SU-DHL-6 (cell line): ENCODE data around the gene CCDC186.

Experiments used
- H2AFZ ChIP-seq: fragments of 200-600 bp; sonication (generic); 2 replicates; pipeline ENCODE4 v1.6.1; 2014; ENCODE audit warnings: low read depth, mild to moderate bottlenecking, moderate library complexity, mixed read lengths, antibody characterized with exemption, low read length; ENCODE audit not compliant: severe bottlenecking
- H3F3A ChIP-seq: fragments of 200-600 bp; shearing (Covaris generic); 2 replicates; pipeline ENCODE4 v1.6.0; 2016; ENCODE audit warnings: antibody characterized with exemption, mild to moderate bottlenecking; ENCODE audit not compliant: insufficient read depth
- H3K27ac ChIP-seq: fragments of 200-600 bp; sonication (generic); 2 replicates; pipeline ENCODE4 v1.5.1; 2016; ENCODE audit warnings: low read depth, mild to moderate bottlenecking, low read length, moderate library complexity, mixed read lengths
- H3K27me3 ChIP-seq: fragments of 200-600 bp; sonication (generic), shearing (Covaris generic); 2 replicates; pipeline ENCODE4 v1.6.0; 2014; ENCODE audit warnings: mild to moderate bottlenecking, low read length
- H3K36me3 ChIP-seq: fragments of 200-600 bp; sonication (generic); 2 replicates; pipeline ENCODE4 v1.6.1; 2014; ENCODE audit warnings: mild to moderate bottlenecking, low read length, mixed read lengths
- H3K4me2 ChIP-seq: fragments of 300-600, 200-600 bp; shearing (Covaris generic), sonication (generic); 2 replicates; pipeline ENCODE4 v1.6.0; 2014; ENCODE audit warnings: low read length, low read depth, mild to moderate bottlenecking; ENCODE audit not compliant: poor library complexity, severe bottlenecking
- H3K4me3 ChIP-seq: fragments of 200-600 bp; sonication (generic); 2 replicates; pipeline ENCODE4 v1.5.1; 2014; ENCODE audit warnings: antibody characterized with exemption, low read length, mild to moderate bottlenecking, mixed read lengths; ENCODE audit not compliant: insufficient read depth, poor library complexity, severe bottlenecking
- H3K79me2 ChIP-seq: fragments of 200-600 bp; sonication (generic); 2 replicates; pipeline ENCODE4 v1.6.1; 2014; ENCODE audit warnings: mild to moderate bottlenecking, low read length, moderate library complexity; ENCODE audit not compliant: insufficient read depth
- H3K9ac ChIP-seq: fragments of 200-600 bp; sonication (generic); 2 replicates; pipeline ENCODE4 v1.7.0; 2014; ENCODE audit warnings: mild to moderate bottlenecking, low read length
- H3K9me2 ChIP-seq: fragments of 200-600 bp; sonication (generic); replicated peaks from 2 replicates; pipeline ENCODE4 v1.6.1; 2014; ENCODE audit warnings: low read length; ENCODE audit not compliant: insufficient read depth
- H3K9me3 ChIP-seq: fragments of 200-600 bp; sonication (generic); 2 replicates; pipeline ENCODE4 v1.6.1; 2014; ENCODE audit warnings: low read length, mixed read lengths; ENCODE audit not compliant: insufficient read depth
- H4K20me1 ChIP-seq: fragments of 200-600 bp; sonication (generic); 2 replicates; pipeline ENCODE4 v1.6.1; 2014; ENCODE audit warnings: low read depth, mild to moderate bottlenecking, antibody characterized with exemption, low read length, moderate library complexity, mixed read lengths
- CTCF ChIP-seq: fragments of 200-600 bp; sonication (generic); IDR thresholded peaks from one replicate; pipeline ENCODE4 v1.5.1; 2017; ENCODE audit warnings: antibody characterized with exemption, mild to moderate bottlenecking, low read length, moderate library complexity; ENCODE audit not compliant: insufficient read depth, poor library complexity, severe bottlenecking
- EZH2phosphoT487 ChIP-seq: fragments of 200-600 bp; sonication (generic), shearing (Covaris generic); conservative IDR thresholded peaks from 2 replicates; pipeline ENCODE4 v1.6.1; 2018; ENCODE audit warnings: mild to moderate bottlenecking, antibody characterized with exemption, low read length, moderate library complexity, mixed read lengths

Gene CCDC186

DNA sequence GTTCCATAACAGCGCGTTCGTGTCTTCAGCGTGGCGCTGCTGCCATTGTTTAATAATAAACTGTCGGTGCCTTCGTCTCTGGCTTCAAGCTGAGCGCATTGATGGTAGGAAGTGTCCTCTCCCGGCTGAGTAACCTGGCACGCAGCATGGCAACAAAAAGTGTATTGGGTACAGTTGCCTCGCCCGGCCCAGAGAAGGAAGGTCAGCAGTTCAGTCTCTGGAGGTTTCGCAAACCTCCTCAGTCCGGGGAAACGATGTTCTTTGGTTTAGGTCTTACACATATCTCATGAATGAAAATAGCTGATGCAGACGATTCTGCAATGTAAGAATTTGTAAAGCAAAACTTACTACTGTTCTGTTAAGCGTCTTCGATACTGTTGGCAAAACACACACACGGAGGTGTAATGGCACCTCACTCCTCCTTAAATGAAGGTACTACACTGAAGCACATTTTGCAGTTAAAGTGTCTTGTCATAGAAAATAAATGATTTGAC, 739 bp upstream of the CCDC186 start:
- H4K20me1 ChIP-seq = no peaks in the 10 kb centered on the region
- H3K9ac ChIP-seq = peak overlapping the region; percentile 65
- H3K4me2 ChIP-seq = peak overlapping the region; percentile 81
- H3K79me2 ChIP-seq = no peaks in the 10 kb centered on the region
- TF ChIP-seq EZH2phosphoT487 = no peak
- no peak for TF ChIP-seq CTCF
- no peaks in the 10 kb centered on the region for H3K27me3 ChIP-seq
- no peaks in the 10 kb centered on the region for H3F3A ChIP-seq
- H3K9me2 ChIP-seq = no peaks in the 10 kb centered on the region
- H3K4me3 ChIP-seq = peak overlapping the region; percentile 69
- H3K36me3 ChIP-seq = no peaks in the 10 kb centered on the region
- peak overlapping the region; percentile 94 for H2AFZ ChIP-seq
- H3K27ac ChIP-seq = no peak overlapping the region
- H3K9me3 ChIP-seq = no peaks in the 10 kb centered on the region

DNA sequence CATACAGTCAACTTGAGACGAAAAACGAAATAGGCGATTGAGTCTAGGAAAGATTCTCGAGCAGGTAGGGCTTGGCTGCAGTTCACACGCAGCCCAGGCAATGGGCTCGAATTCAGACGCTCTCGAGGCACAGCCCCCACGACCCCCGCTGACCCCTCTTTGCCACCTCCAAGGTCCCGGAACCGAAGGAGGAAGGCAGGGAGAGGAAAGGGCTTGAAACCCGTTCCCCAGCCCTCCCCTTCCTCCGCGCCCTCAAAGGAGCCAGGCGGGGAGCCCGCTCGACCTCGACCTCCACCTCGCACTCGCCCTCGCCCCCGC, 441 bp downstream of the CCDC186 start:
- no peak for TF ChIP-seq EZH2phosphoT487
- no peak for TF ChIP-seq CTCF
- Histone ChIP-seq H3F3A (no peaks in the 10 kb centered on the region), H3K4me3 (peak overlapping the region; percentile 69), H4K20me1 (no peaks in the 10 kb centered on the region), H3K79me2 (no peaks in the 10 kb centered on the region), H3K36me3 (peaks cover 4% of the 10 kb centered on the region; the same call in 1 of the 2 replicates), H3K27me3 (no peaks in the 10 kb centered on the region), H3K9ac (peak overlapping the region; percentile 65), H3K27ac (no peak overlapping the region), H3K9me3 (peaks cover 2% of the 10 kb centered on the region; the same call in 1 of the 2 replicates), H2AFZ (peak overlapping the region; percentile 64), H3K9me2 (no peaks in the 10 kb centered on the region), H3K4me2 (peak overlapping the region; percentile 81)

GRCh38 chr10:114172776-114173602, 1.0 kb downstream of the CCDC186 start:
- no peak overlapping the region for H3K27ac ChIP-seq
- TF ChIP-seq CTCF (no peak), EZH2phosphoT487 (no peak)
- no peaks in the 10 kb centered on the region for H3K79me2 ChIP-seq

More at GRCh38 chr10:114172776-114173602, 1.0 kb downstream of the CCDC186 start:
- H3K9me2 ChIP-seq = no peaks in the 10 kb centered on the region
- H3K9ac ChIP-seq = peak overlapping the region; percentile 65
- no peaks in the 10 kb centered on the region for H4K20me1 ChIP-seq
- H3F3A ChIP-seq = no peaks in the 10 kb centered on the region
- peak overlapping the region; percentile 81 for H3K4me2 ChIP-seq
- H3K9me3 ChIP-seq = peaks cover 5% of the 10 kb centered on the region; the same call in 1 of the 2 replicates
- peaks cover 6% of the 10 kb centered on the region; the same call in 1 of the 2 replicates for H3K36me3 ChIP-seq
- H3K4me3 ChIP-seq = peak overlapping the region; percentile 69
- peak overlapping the region; percentile 64 for H2AFZ ChIP-seq
- no peaks in the 10 kb centered on the region for H3K27me3 ChIP-seq
